ENCODE results near the gene FANCD2. TPM values are rescaled to one million over a fixed set of nuclear protein-coding genes. Genes with fewer than 3 reads are reported as not detected.
"Not testable (repeated sequence)": the region's sequence is repeated elsewhere in the genome, so short reads cannot be mapped to it uniquely, and the experiment has no call there.

The FANCD2 gene
- total and polyA plus RNA-seq, 2 experiments from 2014 or later, result 10.9 to 84.3 TPM

DNA sequence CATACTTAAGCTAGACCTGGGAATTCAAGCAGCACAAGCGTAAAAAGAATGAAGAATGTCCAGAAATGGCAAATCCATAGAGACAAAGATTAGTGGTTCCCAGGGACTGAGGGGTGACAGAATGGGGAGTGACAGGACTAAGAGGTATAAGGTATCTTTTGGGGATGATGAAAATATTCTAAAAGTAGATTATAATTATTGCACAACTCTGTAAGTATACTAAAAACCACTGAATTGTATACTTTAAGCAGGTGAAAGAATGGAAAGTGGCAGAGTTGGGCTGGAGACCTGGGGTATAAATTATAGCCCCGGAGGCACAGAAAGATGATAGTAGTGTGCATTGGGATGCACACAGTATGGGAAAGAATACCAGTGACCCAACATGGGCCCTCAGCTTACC lies 94.8 kb downstream of the FANCD2 start:
- H3K27ac ChIP-seq, result no peak overlapping the region
- no peak for TF ChIP-seq CTCF (IDR thresholded peaks at IDR 0.05; ENCODE audit: low read depth, low read length)
- H3K27me3 ChIP-seq, result no peaks in the 10 kb centered on the region
- no peaks in the 10 kb centered on the region for H3K9me3 ChIP-seq (ENCODE audit: low read depth)
- DNase-seq (ENCODE audit: low read depth in 1 of 2, low spot score in 1 of 2), result no peak
- H3K36me3 ChIP-seq, result peaks cover 6% of the 10 kb centered on the region
- H3K4me3 ChIP-seq, result no peak overlapping the region
- peaks cover 6% of the 10 kb centered on the region for H3K4me1 ChIP-seq (ENCODE audit: low read depth)

- Histone ChIP-seq H3K4me1 (ENCODE audit: low read depth) (no peaks in the 10 kb centered on the region), H3K27ac (no peak overlapping the region), H3K36me3 (peaks cover 14% of the 10 kb centered on the region), H3K27me3 (no peaks in the 10 kb centered on the region), H3K9me3 (ENCODE audit: low read depth) (no peaks in the 10 kb centered on the region), H3K4me3 (no peak overlapping the region)
- no peak for TF ChIP-seq CTCF (IDR thresholded peaks at IDR 0.05; ENCODE audit: low read depth, low read length)
- no peak for DNase-seq (ENCODE audit: low read depth in 1 of 2, low spot score in 1 of 2)
These were observed 96.5 kb downstream of the FANCD2 start for GRCh38 chr3:10122724-10123123.

DNA sequence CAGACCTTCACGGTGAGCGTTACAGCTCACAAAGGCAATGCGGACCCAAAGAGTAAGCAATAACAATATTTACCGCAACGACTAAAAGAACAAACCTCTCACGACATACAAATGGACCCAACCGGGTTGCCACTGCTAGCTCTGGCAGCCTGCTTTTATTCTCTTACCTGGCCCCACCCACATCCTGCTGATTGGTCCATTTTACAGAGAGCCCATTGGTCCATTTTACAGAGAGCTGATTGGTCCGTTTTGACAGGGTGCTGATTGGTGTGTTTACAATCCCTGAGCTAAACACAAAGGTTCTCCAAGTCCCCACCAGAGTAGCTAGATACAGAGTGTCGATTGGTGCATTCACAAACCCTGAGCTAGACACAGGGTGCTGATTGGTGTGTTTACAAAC lies 109.6 kb downstream of the FANCD2 start:
- not testable (repeated sequence) for DNase-seq (ENCODE audit: low read depth in 1 of 2, low spot score in 1 of 2); H3K4me3 ChIP-seq; H3K36me3 ChIP-seq; H3K27me3 ChIP-seq; H3K9me3 ChIP-seq (ENCODE audit: low read depth); H3K27ac ChIP-seq; H3K4me1 ChIP-seq (ENCODE audit: low read depth)

DNA sequence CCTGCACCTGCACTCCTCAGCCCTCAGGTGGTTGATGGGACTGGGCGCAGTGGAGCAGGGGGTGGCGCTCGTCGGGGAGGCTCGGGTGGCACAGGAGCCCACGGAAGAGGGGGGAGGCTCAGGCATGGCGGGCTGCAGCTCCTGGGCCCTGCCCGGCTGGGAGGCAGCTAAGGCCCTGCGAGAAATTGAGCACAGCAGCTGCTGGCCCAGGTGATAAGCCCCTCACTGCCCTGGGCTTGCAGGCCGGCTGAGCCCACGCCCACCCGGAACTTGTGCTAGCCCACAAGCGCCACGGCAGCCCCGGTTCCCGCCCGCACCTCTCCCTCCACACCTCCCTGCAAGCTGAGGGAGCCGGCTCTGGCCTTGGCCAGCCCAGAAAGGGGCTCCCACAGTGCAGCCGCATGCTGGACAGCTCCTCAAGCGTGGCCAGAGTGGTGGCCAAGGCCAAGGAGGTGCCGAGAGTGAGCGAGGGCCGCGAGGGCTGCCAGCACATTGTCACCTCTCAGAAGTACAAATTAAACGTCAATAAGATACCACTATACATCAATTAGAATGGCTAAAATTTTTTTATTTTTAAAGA lies 110.3 kb downstream of the FANCD2 start:
- TF ChIP-seq CTCF (IDR thresholded peaks at IDR 0.05; ENCODE audit: low read depth, low read length), result no peak
- DNase-seq (ENCODE audit: low read depth in 1 of 2, low spot score in 1 of 2), result no peak
- Histone ChIP-seq H3K27me3 (no peaks in the 10 kb centered on the region), H3K27ac (no peak overlapping the region), H3K4me3 (no peak overlapping the region), H3K4me1 (ENCODE audit: low read depth) (no peaks in the 10 kb centered on the region), H3K36me3 (no peaks in the 10 kb centered on the region), H3K9me3 (ENCODE audit: low read depth) (no peaks in the 10 kb centered on the region)

DNA sequence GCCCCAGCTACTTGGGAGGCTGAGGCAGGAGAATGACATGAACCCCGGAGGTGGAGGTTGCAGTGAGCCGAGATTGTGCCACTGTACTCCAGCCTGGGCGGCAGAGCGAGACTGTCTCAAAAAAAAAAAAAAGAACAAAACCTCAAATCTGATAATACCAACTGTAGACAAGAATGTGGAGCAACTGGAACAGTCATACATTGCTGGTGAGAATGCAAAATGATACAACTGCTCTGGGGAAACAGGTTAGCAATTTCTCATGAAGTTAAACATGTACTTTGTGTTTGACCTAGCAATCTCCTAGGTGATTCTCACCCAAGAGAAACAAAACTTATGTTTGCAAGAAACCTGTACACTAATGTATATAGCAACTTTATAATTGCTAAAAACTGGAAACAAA lies 110.9 kb downstream of the FANCD2 start:
- Histone ChIP-seq H3K9me3 (ENCODE audit: low read depth) (no peaks in the 10 kb centered on the region), H3K4me1 (ENCODE audit: low read depth) (no peaks in the 10 kb centered on the region), H3K4me3 (no peak overlapping the region), H3K27ac (no peak overlapping the region), H3K36me3 (no peaks in the 10 kb centered on the region), H3K27me3 (no peaks in the 10 kb centered on the region)
- TF ChIP-seq CTCF (IDR thresholded peaks at IDR 0.05; ENCODE audit: low read depth, low read length), result no peak
- DNase-seq (ENCODE audit: low read depth in 1 of 2, low spot score in 1 of 2), result peak in 1 of 2 donors; percentile 22

- Histone ChIP-seq H3K36me3 (no peaks in the 10 kb centered on the region), H3K9me3 (ENCODE audit: low read depth) (no peaks in the 10 kb centered on the region), H3K4me1 (ENCODE audit: low read depth) (no peaks in the 10 kb centered on the region), H3K27me3 (no peaks in the 10 kb centered on the region), H3K4me3 (no peak overlapping the region), H3K27ac (no peak overlapping the region)
- no peak for TF ChIP-seq CTCF (IDR thresholded peaks at IDR 0.05; ENCODE audit: low read depth, low read length)
- DNase-seq (ENCODE audit: low read depth in 1 of 2, low spot score in 1 of 2), result no peak
These were observed 114.8 kb downstream of the FANCD2 start for GRCh38 chr3:10140996-10141546.
